ENCODE results near the gene DNAH10. TPM values are rescaled to one million over a fixed set of nuclear protein-coding genes. Genes with fewer than 3 reads are reported as not detected.

Gene DNAH10
- total RNA-seq, 1 donor from 2014 or later: not detected

- TF ChIP-seq, protein P1, sequence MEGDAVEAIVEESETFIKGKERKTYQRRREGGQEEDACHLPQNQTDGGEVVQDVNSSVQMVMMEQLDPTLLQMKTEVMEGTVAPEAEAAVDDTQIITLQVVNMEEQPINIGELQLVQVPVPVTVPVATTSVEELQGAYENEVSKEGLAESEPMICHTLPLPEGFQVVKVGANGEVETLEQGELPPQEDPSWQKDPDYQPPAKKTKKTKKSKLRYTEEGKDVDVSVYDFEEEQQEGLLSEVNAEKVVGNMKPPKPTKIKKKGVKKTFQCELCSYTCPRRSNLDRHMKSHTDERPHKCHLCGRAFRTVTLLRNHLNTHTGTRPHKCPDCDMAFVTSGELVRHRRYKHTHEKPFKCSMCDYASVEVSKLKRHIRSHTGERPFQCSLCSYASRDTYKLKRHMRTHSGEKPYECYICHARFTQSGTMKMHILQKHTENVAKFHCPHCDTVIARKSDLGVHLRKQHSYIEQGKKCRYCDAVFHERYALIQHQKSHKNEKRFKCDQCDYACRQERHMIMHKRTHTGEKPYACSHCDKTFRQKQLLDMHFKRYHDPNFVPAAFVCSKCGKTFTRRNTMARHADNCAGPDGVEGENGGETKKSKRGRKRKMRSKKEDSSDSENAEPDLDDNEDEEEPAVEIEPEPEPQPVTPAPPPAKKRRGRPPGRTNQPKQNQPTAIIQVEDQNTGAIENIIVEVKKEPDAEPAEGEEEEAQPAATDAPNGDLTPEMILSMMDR (IDR thresholded peaks at IDR 0.05): no peak
- Histone ChIP-seq H3K4me3 (peak overlapping the region; percentile 72 to 91), H3K4me1 (peaks cover 4 to 25% of the 10 kb centered on the region in 2 donors), H3K9me3 (no peaks in the 10 kb centered on the region), H3K36me3 (peaks cover 0 to 5% of the 10 kb centered on the region in 2 donors), H3K27me3 (no peaks in the 10 kb centered on the region), H3K27ac (peak overlapping the region; percentile 97)
- no peak for DNase-seq (ENCODE audit: low spot score in 2 of 2)
- intact Hi-C loops (cut with DNase I): loop anchor here (1.0 to 5.0 kb wide), 5 partner anchors 30 to 1745 kb away; partner anchors contain the start of genes ATP6V0A2, DIABLO and NCOR2
These were observed 209.8 kb downstream of the DNAH10 start for GRCh38 chr12:123971770-123972456.

- intact Hi-C loops (cut with DNase I): loop anchor here (1.0 to 5.0 kb wide), 5 partner anchors 30 to 1745 kb away; partner anchors contain the start of genes ATP6V0A2, DIABLO and NCOR2
These were observed 210.6 kb downstream of the DNAH10 start, which contains the start of the genes CCDC92 and ZNF664 for GRCh38 chr12:123972457-123973401. Gene CCDC92 (minus strand): TSS chr12:123972831. CDS start chr12:123944305, 28,526 bp downstream. Gene ZNF664 (plus strand): TSS chr12:123973215. CDS start chr12:124012145, 38,930 bp downstream.

GRCh38 chr12:123973552-123974341 is 211.6 kb downstream of the DNAH10 start:
- Histone ChIP-seq H3K4me1 (peaks cover 4 to 22% of the 10 kb centered on the region in 2 donors), H3K9me3 (no peaks in the 10 kb centered on the region), H3K36me3 (peaks cover 0 to 1% of the 10 kb centered on the region in 2 donors), H3K27me3 (no peaks in the 10 kb centered on the region), H3K27ac (peak overlapping the region; percentile 66 to 97), H3K4me3 (peak overlapping the region; percentile 72 to 91)
- TF ChIP-seq, protein P1 (IDR thresholded peaks at IDR 0.05): no peak
- DNase-seq (ENCODE audit: low spot score in 2 of 2): peak in 1 of 2 donors; percentile 67
- intact Hi-C loops (cut with DNase I): loop anchor here (2.0 to 5.0 kb wide), 4 partner anchors 216 to 1746 kb away; partner anchors contain the start of genes ATP6V0A2, DIABLO and NCOR2

More at GRCh38 chr12:123972457-123973401, 210.6 kb downstream of the DNAH10 start, which contains the start of the genes CCDC92 and ZNF664:
- Histone ChIP-seq H3K27ac (peak within 1 kb of the TSS; percentile 97), H3K36me3 (no peaks in the 10 kb centered on the region), H3K27me3 (no peaks in the 10 kb centered on the region), H3K9me3 (no peaks in the 10 kb centered on the region), H3K4me1 (peaks cover 4 to 25% of the 10 kb centered on the region in 2 donors), H3K4me3 (peak within 1 kb of the TSS; percentile 72 to 91)
- DNase-seq (ENCODE audit: low spot score in 2 of 2): peak; percentile 73 to 94
- TF ChIP-seq, protein P1 (IDR thresholded peaks at IDR 0.05): peak in 2 of 3 experiments; percentile 15 to 21

DNA sequence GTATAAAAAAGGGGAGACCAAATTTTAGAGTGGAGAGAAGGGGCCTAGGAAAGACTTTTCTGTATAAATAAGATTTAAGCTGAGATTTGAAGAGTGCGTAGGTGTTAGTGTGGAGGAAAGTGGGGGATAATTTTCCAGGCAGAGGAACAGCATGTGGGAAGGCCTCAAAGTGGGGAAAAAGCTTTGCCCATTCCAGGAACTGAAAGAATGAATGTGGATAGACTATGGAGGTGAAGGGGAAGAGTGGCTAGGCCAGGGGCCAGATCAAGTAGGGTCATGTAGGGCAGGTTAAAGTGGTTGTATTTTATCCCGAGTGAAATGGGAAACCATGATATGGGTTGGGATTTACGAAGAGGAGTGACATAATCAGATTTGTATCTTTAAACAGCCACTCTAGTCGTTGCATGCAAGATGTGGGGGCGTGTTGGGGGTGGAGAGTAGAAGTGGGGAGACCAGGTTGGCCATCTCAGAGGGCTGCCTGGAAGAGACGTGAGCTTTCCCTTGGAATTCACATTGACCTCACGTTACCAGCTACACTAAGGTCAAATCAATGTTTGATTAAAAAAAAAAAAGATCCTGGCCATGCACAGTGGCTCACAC is 214.2 kb downstream of the DNAH10 start:
- Histone ChIP-seq H3K9me3 (no peaks in the 10 kb centered on the region), H3K27me3 (no peaks in the 10 kb centered on the region), H3K27ac (no peak overlapping the region), H3K4me1 (peaks cover 0 to 9% of the 10 kb centered on the region in 2 donors), H3K36me3 (peaks cover 0 to 2% of the 10 kb centered on the region in 2 donors), H3K4me3 (no peak overlapping the region)
- intact Hi-C loops (cut with DNase I): no loop called here
- TF ChIP-seq, protein P1 (IDR thresholded peaks at IDR 0.05): no peak
- DNase-seq (ENCODE audit: low spot score in 2 of 2): no peak
